ENCODE data around the gene SOAT2.

GRCh38 chr12:53152390-53152789, 49.1 kb downstream of the SOAT2 start:
- TF ChIP-seq MYC (IDR thresholded peaks at IDR 0.05; ENCODE audit: low read depth, low read length), result no peak
- TF ChIP-seq CTCF (IDR thresholded peaks at IDR 0.05; ENCODE audit: extremely low read depth in 1 of 2, insufficient read depth in 1 of 2, low read depth in 1 of 2, low read length in 2 of 2), result no peak
- TF ChIP-seq POLR2A (IDR thresholded peaks at IDR 0.05; ENCODE audit: low read depth, low read length), result no peak
- no peak for TF ChIP-seq EZH2 (IDR thresholded peaks at IDR 0.05; ENCODE audit: borderline replicate concordance, low read depth, low read length, severe bottlenecking)
- TF ChIP-seq POLR2AphosphoS5 (IDR thresholded peaks at IDR 0.05; ENCODE audit: insufficient read depth, low read depth, low read length), result no peak
- TF ChIP-seq MAX (IDR thresholded peaks at IDR 0.05; ENCODE audit: insufficient read depth, insufficient read length), result no peak
- no peak for TF ChIP-seq FOS (IDR thresholded peaks at IDR 0.05; ENCODE audit: borderline replicate concordance, insufficient read depth, low read length)
- TF ChIP-seq GATA2 (IDR thresholded peaks at IDR 0.05; ENCODE audit: insufficient read depth, insufficient read length, low read depth, low read length), result no peak

Measured in endothelial cell of umbilical vein (primary cell).